PC-3 (cell line): ENCODE results near the gene PLAC9.

Source experiments
- CTCF ChIP-seq: fragments of 300-600 bp; sonication (generic); conservative IDR thresholded peaks from 2 replicates; pipeline ENCODE4 v1.5.1; 2017; ENCODE audit warnings: antibody characterized with exemption, low read depth, mild to moderate bottlenecking, low read length
- EZH2 ChIP-seq: fragments of 300-600 bp; sonication (generic); IDR thresholded peaks from one replicate; pipeline ENCODE4 v1.6.1; 2017; ENCODE audit warnings: antibody characterized with exemption, mild to moderate bottlenecking, low read length; ENCODE audit not compliant: unreplicated experiment
- EZH2phosphoT487 ChIP-seq: fragments of 300-600 bp; sonication (generic); IDR thresholded peaks from 2 replicates; pipeline ENCODE4 v1.6.1; 2018; ENCODE audit warnings: mild to moderate bottlenecking, antibody characterized with exemption, low read length, borderline replicate concordance

- TF ChIP-seq CTCF: no peak
- no peak for TF ChIP-seq EZH2
- TF ChIP-seq EZH2phosphoT487: no peak
These were observed 28.1 kb downstream of the PLAC9 start for GRCh38 chr10:80160361-80161320.
